HS-5 (cell line): ENCODE results near the gene ZNF74.
"Not testable (repeated sequence)": the region's sequence is repeated elsewhere in the genome, so short reads cannot be mapped to it uniquely, and the experiment has no call there.

Experiments used
- DNase-seq: peaks from one replicate; pipeline ENCODE4 v3.0.0-alpha.2; 2012; ENCODE audit warnings: low read depth

Gene ZNF74

GRCh38 chr22:20448630-20449029 is 54.7 kb downstream of the ZNF74 start:
- no peak for DNase-seq

GRCh38 chr22:20449819-20450550 is 56.0 kb downstream of the ZNF74 start:
- DNase-seq = no peak

- DNase-seq = no peak
These were observed 56.6 kb downstream of the ZNF74 start for GRCh38 chr22:20450551-20450906.

GRCh38 chr22:20451129-20451778 is 57.3 kb downstream of the ZNF74 start:
- not testable (repeated sequence) for DNase-seq

- DNase-seq = no peak
These were observed 58.0 kb downstream of the ZNF74 start for GRCh38 chr22:20451920-20452319.

GRCh38 chr22:20453222-20453621 is 59.3 kb downstream of the ZNF74 start:
- DNase-seq = no peak

GRCh38 chr22:20455709-20456063 is 61.7 kb downstream of the ZNF74 start:
- no peak for DNase-seq

GRCh38 chr22:20456064-20456721 is 62.2 kb downstream of the ZNF74 start:
- no peak for DNase-seq

GRCh38 chr22:20456722-20457076 is 62.7 kb downstream of the ZNF74 start:
- DNase-seq = no peak

- no peak for DNase-seq
These were observed 63.7 kb downstream of the ZNF74 start for GRCh38 chr22:20457506-20458240.
